ENCODE results near the gene PPM1M. TPM values are rescaled to one million over a fixed set of nuclear protein-coding genes. Genes with fewer than 3 reads are reported as not detected.

PPM1M gene
- total RNA-seq, 1 experiment from 2014 or later: 7.1 TPM

- TF ChIP-seq CTCF (IDR thresholded peaks at IDR 0.05; ENCODE audit: unreplicated experiment): no peak
- no peak for DNase-seq
- H3K27ac Mint-ChIP-seq (ENCODE audit: unreplicated experiment): no peak overlapping the region
- no peak overlapping the region for H3K4me3 Mint-ChIP-seq (ENCODE audit: low read depth, unreplicated experiment)
- no TSS peak for BruUV-seq (replicated peaks)
- H3K36me3 Mint-ChIP-seq (ENCODE audit: insufficient read depth, unreplicated experiment): peaks cover 80% of the 10 kb centered on the region
- peaks cover 12% of the 10 kb centered on the region for H3K4me1 Mint-ChIP-seq (ENCODE audit: low read depth, unreplicated experiment)
- CTCF ChIA-PET: no interaction called here
- no peaks in the 10 kb centered on the region for H3K9me3 Mint-ChIP-seq (ENCODE audit: low read depth, unreplicated experiment)
- H3K27me3 Mint-ChIP-seq (ENCODE audit: unreplicated experiment): no peaks in the 10 kb centered on the region
- intact Hi-C loops (cut with micrococcal nuclease; ENCODE audit: unreplicated experiment): no loop called here
Measured at GRCh38 chr3:52202384-52203077, 43.0 kb upstream of the PPM1M start.

GRCh38 chr3:52203701-52204100 lies 41.9 kb upstream of the PPM1M start:
- Mint-ChIP-seq H3K27ac (ENCODE audit: unreplicated experiment) (no peak overlapping the region), H3K27me3 (ENCODE audit: unreplicated experiment) (no peaks in the 10 kb centered on the region), H3K36me3 (ENCODE audit: insufficient read depth, unreplicated experiment) (peaks cover 78% of the 10 kb centered on the region), H3K4me1 (ENCODE audit: low read depth, unreplicated experiment) (peaks cover 5% of the 10 kb centered on the region), H3K4me3 (ENCODE audit: low read depth, unreplicated experiment) (no peak overlapping the region), H3K9me3 (ENCODE audit: low read depth, unreplicated experiment) (no peaks in the 10 kb centered on the region)
- no TSS peak for BruUV-seq (replicated peaks)
- DNase-seq: no peak
- CTCF ChIA-PET: no interaction called here
- no peak for TF ChIP-seq CTCF (IDR thresholded peaks at IDR 0.05; ENCODE audit: unreplicated experiment)
- intact Hi-C loops (cut with micrococcal nuclease; ENCODE audit: unreplicated experiment): no loop called here

- H3K4me3 Mint-ChIP-seq (ENCODE audit: low read depth, unreplicated experiment): no peak overlapping the region
- H3K36me3 Mint-ChIP-seq (ENCODE audit: insufficient read depth, unreplicated experiment): peaks cover 77% of the 10 kb centered on the region
- CTCF ChIA-PET: no interaction called here
- no peaks in the 10 kb centered on the region for H3K27me3 Mint-ChIP-seq (ENCODE audit: unreplicated experiment)
- no peak overlapping the region for H3K27ac Mint-ChIP-seq (ENCODE audit: unreplicated experiment)
- H3K4me1 Mint-ChIP-seq (ENCODE audit: low read depth, unreplicated experiment): no peaks in the 10 kb centered on the region
- H3K9me3 Mint-ChIP-seq (ENCODE audit: low read depth, unreplicated experiment): no peaks in the 10 kb centered on the region
- intact Hi-C loops (cut with micrococcal nuclease; ENCODE audit: unreplicated experiment): no loop called here
- BruUV-seq (replicated peaks): no TSS peak
- no peak for TF ChIP-seq CTCF (IDR thresholded peaks at IDR 0.05; ENCODE audit: unreplicated experiment)
- DNase-seq: no peak
Measured at GRCh38 chr3:52204337-52205073, 41.1 kb upstream of the PPM1M start.

- intact Hi-C loops (cut with micrococcal nuclease; ENCODE audit: unreplicated experiment): no loop called here
- H3K36me3 Mint-ChIP-seq (ENCODE audit: insufficient read depth, unreplicated experiment): peaks cover 80% of the 10 kb centered on the region
- no peaks in the 10 kb centered on the region for H3K27me3 Mint-ChIP-seq (ENCODE audit: unreplicated experiment)
- no peak overlapping the region for H3K27ac Mint-ChIP-seq (ENCODE audit: unreplicated experiment)
- TF ChIP-seq CTCF (IDR thresholded peaks at IDR 0.05; ENCODE audit: unreplicated experiment): no peak
- CTCF ChIA-PET: no interaction called here
- DNase-seq: no peak
- H3K9me3 Mint-ChIP-seq (ENCODE audit: low read depth, unreplicated experiment): no peaks in the 10 kb centered on the region
- H3K4me1 Mint-ChIP-seq (ENCODE audit: low read depth, unreplicated experiment): peaks cover 9% of the 10 kb centered on the region
- no TSS peak for BruUV-seq (replicated peaks)
- H3K4me3 Mint-ChIP-seq (ENCODE audit: low read depth, unreplicated experiment): no peak overlapping the region
Measured at GRCh38 chr3:52205727-52206372, 39.7 kb upstream of the PPM1M start.
